ENCODE measurements around the gene ESPL1. TPM values are rescaled to one million over a fixed set of nuclear protein-coding genes. Genes with fewer than 3 reads are reported as not detected.

ESPL1 gene
- total RNA-seq, 6 experiments from 2014 or later = 7.0 to 16.1 (median 14.1) TPM

DNA sequence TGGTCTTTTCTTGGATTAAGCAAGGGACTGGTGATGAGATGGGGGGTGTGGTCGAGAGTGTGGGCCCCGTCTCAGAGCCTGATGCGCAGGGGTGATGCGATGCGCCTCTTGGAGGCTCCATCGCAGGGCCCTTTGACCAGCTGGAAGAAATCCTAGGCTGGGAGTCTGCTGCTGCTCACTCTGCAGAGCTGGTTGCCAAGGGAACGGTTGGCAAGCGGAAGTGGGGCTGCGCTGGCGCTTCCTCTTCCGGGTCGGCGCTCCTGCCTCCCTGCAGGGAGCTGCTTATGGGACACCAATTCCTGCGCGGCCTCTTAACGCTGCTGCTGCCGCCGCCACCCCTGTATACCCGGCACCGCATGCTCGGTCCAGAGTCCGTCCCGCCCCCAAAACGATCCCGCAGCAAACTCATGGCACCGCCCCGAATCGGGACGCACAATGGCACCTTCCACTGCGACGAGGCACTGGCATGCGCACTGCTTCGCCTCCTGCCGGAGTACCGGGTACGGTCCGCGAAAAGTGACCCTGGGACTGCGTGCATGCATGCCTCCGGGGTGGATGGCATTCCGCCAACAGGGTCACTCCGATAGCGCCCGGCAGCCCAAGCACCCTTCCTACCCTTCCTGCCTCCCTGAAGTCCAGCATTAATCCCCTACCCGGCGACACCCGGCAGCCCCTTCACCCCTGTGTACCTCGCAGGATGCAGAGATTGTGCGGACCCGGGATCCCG lies 31.5 kb downstream of the ESPL1 start, which contains the start of gene MYG1:
MYG1 (plus strand) TSS at position 242 of the 727 bp plus-strand sequence; CDS start at position 285, 43 bp downstream.
- no peak for TF ChIP-seq CTCF (IDR thresholded peaks at IDR 0.05)
- H3K27me3 Mint-ChIP-seq (ENCODE audit: insufficient read depth) = peaks cover 17% of the 10 kb centered on the region
- peak within 1 kb of the TSS; percentile 91 for H3K4me3 Mint-ChIP-seq
- peak; percentile 79 for DNase-seq
- peaks cover 62% of the 10 kb centered on the region for H3K36me3 Mint-ChIP-seq (ENCODE audit: low read depth)
- peak within 1 kb of the TSS; percentile 98 for H3K27ac Mint-ChIP-seq
- H3K9me3 Mint-ChIP-seq = no peaks in the 10 kb centered on the region
- peaks cover 80% of the 10 kb centered on the region for H3K4me1 Mint-ChIP-seq (ENCODE audit: low read depth)

GRCh38 chr12:53300187-53300586 lies 32.1 kb downstream of the ESPL1 start:
- H3K4me3 Mint-ChIP-seq = peak overlapping the region; percentile 91
- peak overlapping the region; percentile 98 for H3K27ac Mint-ChIP-seq
- H3K27me3 Mint-ChIP-seq (ENCODE audit: insufficient read depth) = peaks cover 17% of the 10 kb centered on the region
- peaks cover 62% of the 10 kb centered on the region for H3K36me3 Mint-ChIP-seq (ENCODE audit: low read depth)
- H3K4me1 Mint-ChIP-seq (ENCODE audit: low read depth) = peaks cover 74% of the 10 kb centered on the region
- DNase-seq = peak; percentile 48
- TF ChIP-seq CTCF (IDR thresholded peaks at IDR 0.05) = no peak
- no peaks in the 10 kb centered on the region for H3K9me3 Mint-ChIP-seq

- H3K9me3 Mint-ChIP-seq = no peaks in the 10 kb centered on the region
- H3K4me1 Mint-ChIP-seq (ENCODE audit: low read depth) = peaks cover 54% of the 10 kb centered on the region
- H3K27me3 Mint-ChIP-seq (ENCODE audit: insufficient read depth) = peaks cover 8% of the 10 kb centered on the region; the same call in 1 of the 2 replicates
- H3K27ac Mint-ChIP-seq = peak overlapping the region; percentile 98; the same call in 1 of the 2 replicates
- no peak for TF ChIP-seq CTCF (IDR thresholded peaks at IDR 0.05)
- H3K36me3 Mint-ChIP-seq (ENCODE audit: low read depth) = peaks cover 41% of the 10 kb centered on the region
- no peak overlapping the region for H3K4me3 Mint-ChIP-seq
- no peak for DNase-seq
Observed at GRCh38 chr12:53302903-53303302, 34.8 kb downstream of the ESPL1 start.

- Mint-ChIP-seq H3K9me3 (no peaks in the 10 kb centered on the region), H3K27ac (no peak overlapping the region), H3K36me3 (ENCODE audit: low read depth) (peaks cover 27% of the 10 kb centered on the region), H3K4me3 (no peak overlapping the region), H3K27me3 (ENCODE audit: insufficient read depth) (no peaks in the 10 kb centered on the region; the same call in none of the 2 replicates), H3K4me1 (ENCODE audit: low read depth) (peaks cover 15% of the 10 kb centered on the region)
- DNase-seq = no peak
- TF ChIP-seq CTCF (IDR thresholded peaks at IDR 0.05) = no peak
Observed at GRCh38 chr12:53306826-53307225, 38.7 kb downstream of the ESPL1 start.

- DNase-seq = no peak
- Mint-ChIP-seq H3K4me3 (no peak overlapping the region), H3K9me3 (no peaks in the 10 kb centered on the region), H3K27me3 (ENCODE audit: insufficient read depth) (no peaks in the 10 kb centered on the region; the same call in none of the 2 replicates), H3K36me3 (ENCODE audit: low read depth) (peaks cover 18% of the 10 kb centered on the region; the same call in 1 of the 2 replicates), H3K27ac (no peak overlapping the region), H3K4me1 (ENCODE audit: low read depth) (peaks cover 1% of the 10 kb centered on the region; the same call in 1 of the 2 replicates)
- TF ChIP-seq CTCF (IDR thresholded peaks at IDR 0.05) = no peak
Observed at GRCh38 chr12:53308276-53308675, 40.2 kb downstream of the ESPL1 start.

Data from HFFc6 (cell line).